Esophagus squamous epithelium (tissue), 5 donors: ENCODE results near the gene FIGN. TPM values are rescaled to one million over a fixed set of nuclear protein-coding genes. Genes with fewer than 3 reads are reported as not detected.

Experiments
- DNase-seq: peaks from one replicate; lab custom pipeline; 2025; lab: John Stamatoyannopoulos, UW
- H3K27ac ChIP-seq, 4 donors: fragments of 200-600 bp; sonication (generic); one replicate each; pipeline ENCODE4 v1.5.1; 2016 to 2019; ENCODE audit warnings: mild to moderate bottlenecking in 1 of 4
- H3K27me3 ChIP-seq, 4 donors: fragments of 200-600 bp; sonication (generic); 1 replicate in 3 of 4; 2 replicates in 1 of 4; pipeline versions ENCODE4 v1.5.1 to v1.6.0; 2017 to 2021; ENCODE audit warnings: antibody characterized with exemption in 1 of 4
- H3K36me3 ChIP-seq, 3 donors: fragments of 200-600 bp; sonication (generic); one replicate each; pipeline ENCODE4 v1.5.1; 2016 to 2019
- H3K4me1 ChIP-seq, 3 donors: fragments of 200-600 bp; sonication (generic); one replicate each; pipeline ENCODE4 v1.5.1; 2017 to 2019
- H3K4me3 ChIP-seq, 4 donors: fragments of 200-600 bp; sonication (generic); 1 replicate in 3 of 4; 2 replicates in 1 of 4; pipeline ENCODE4 v1.5.1; 2016 to 2019; ENCODE audit warnings: mild to moderate bottlenecking in 2 of 4, moderate library complexity in 1 of 4
- H3K9me3 ChIP-seq, 3 donors: fragments of 200-600 bp; sonication (generic); one replicate each; pipeline ENCODE4 v1.5.1; 2016 to 2019
- POLR2A ChIP-seq, 4 donors: fragments of 450-650 bp; IDR thresholded peaks; one replicate each; pipeline ENCODE4 v1.6.1; 2017; ENCODE audit warnings: antibody characterized with exemption in 4 of 4, mild to moderate bottlenecking in 4 of 4, moderate library complexity in 3 of 4
- WGBS, 2 donors: methylation state at CpG; one replicate each; pipeline ENCODE4 v1.1.5; 2018; 5-methylcytosine and 5-hydroxymethylcytosine counted together
- intact Hi-C: fragments of 100-400 bp; cut with DNase I; formaldehyde crosslinking; loops from one replicate; pipeline ENCODE4 v1.15.0; 2022
- total RNA-seq, 4 donors: library from RNA; depleted of rRNA; stranded (reverse); fragments of >200 nt; gene quantifications; one replicate each; pipeline ENCODE4 v1.1.0, GENCODE V29; 2016
- TF ChIP-seq, protein P1 (sequence below), 6 experiments: fragments of 450-650 bp in 4 of 6; fragments of 200-600 bp in 2 of 6; sonication (generic) in 2 of 6; IDR thresholded peaks; one replicate each; pipeline ENCODE4 v1.5.1; 2016 to 2019; ENCODE audit warnings: antibody characterized with exemption in 6 of 6, mild to moderate bottlenecking in 4 of 6, moderate library complexity in 4 of 6
- donor health status: DM: yes; HTN: yes; CAD: no.

Gene FIGN
- total RNA-seq, 4 donors from 2014 or later, result 0.38 to 2.1 (median 1.8) TPM

DNA sequence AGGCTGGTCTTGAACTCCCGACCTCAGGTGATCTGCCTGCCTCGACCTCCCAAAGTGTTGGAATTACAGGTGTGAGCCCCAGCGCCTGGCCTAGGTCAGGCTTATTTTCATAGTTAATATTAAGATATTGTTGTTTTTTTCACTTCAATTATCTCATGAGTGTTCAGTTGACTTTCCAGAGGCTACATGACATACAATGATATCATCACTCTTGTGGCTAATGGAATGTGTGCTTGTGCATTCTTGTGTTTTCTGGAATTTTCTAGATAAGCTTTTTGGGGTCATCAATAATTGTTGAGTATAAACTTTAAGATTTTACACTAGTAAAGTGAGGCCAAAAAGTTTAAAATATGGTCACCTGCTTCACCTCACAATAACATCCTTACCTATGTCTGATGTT is 180.9 kb downstream of the FIGN start:
- H3K4me3 ChIP-seq, result no peak overlapping the region
- no peaks in the 10 kb centered on the region for H3K4me1 ChIP-seq
- no peaks in the 10 kb centered on the region for H3K9me3 ChIP-seq
- H3K36me3 ChIP-seq, result no peaks in the 10 kb centered on the region
- 67 to 85% methylated on average over 3 of the region's 3 CpGs for WGBS, 2 donors
- no peak for TF ChIP-seq POLR2A (IDR thresholded peaks at IDR 0.05)
- TF ChIP-seq, protein P1, sequence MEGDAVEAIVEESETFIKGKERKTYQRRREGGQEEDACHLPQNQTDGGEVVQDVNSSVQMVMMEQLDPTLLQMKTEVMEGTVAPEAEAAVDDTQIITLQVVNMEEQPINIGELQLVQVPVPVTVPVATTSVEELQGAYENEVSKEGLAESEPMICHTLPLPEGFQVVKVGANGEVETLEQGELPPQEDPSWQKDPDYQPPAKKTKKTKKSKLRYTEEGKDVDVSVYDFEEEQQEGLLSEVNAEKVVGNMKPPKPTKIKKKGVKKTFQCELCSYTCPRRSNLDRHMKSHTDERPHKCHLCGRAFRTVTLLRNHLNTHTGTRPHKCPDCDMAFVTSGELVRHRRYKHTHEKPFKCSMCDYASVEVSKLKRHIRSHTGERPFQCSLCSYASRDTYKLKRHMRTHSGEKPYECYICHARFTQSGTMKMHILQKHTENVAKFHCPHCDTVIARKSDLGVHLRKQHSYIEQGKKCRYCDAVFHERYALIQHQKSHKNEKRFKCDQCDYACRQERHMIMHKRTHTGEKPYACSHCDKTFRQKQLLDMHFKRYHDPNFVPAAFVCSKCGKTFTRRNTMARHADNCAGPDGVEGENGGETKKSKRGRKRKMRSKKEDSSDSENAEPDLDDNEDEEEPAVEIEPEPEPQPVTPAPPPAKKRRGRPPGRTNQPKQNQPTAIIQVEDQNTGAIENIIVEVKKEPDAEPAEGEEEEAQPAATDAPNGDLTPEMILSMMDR (IDR thresholded peaks at IDR 0.05), result no peak
- no peaks in the 10 kb centered on the region for H3K27me3 ChIP-seq
- intact Hi-C loops, result no loop called here
- DNase-seq, result no peak
- no peak overlapping the region for H3K27ac ChIP-seq

DNA sequence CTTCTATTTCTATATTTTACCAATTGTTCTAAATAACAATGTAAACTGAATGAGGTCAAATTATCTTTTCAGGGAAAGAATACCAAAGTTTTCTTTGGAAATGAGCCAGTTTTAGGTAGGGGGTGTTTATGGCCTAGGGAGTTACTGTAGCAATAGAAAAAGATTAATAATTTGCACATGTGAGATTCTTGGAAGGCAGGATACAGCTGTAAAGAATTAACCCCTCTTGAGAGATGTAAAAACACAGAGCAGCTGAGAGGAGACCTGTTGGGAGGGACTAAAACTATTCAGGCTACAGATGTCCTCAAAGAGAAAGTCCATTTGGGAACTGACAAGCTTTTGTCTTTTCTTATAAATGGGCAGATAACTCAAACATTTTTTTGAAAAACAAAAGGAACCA is 182.2 kb downstream of the FIGN start:
- TF ChIP-seq POLR2A (IDR thresholded peaks at IDR 0.05), result no peak
- TF ChIP-seq, protein P1 (IDR thresholded peaks at IDR 0.05), result no peak
- no peaks in the 10 kb centered on the region for H3K36me3 ChIP-seq
- H3K4me3 ChIP-seq, result no peak overlapping the region
- intact Hi-C loops, result no loop called here
- H3K27ac ChIP-seq, result no peak overlapping the region
- H3K4me1 ChIP-seq, result no peaks in the 10 kb centered on the region
- DNase-seq, result no peak
- no peaks in the 10 kb centered on the region for H3K9me3 ChIP-seq
- no peaks in the 10 kb centered on the region for H3K27me3 ChIP-seq

DNA sequence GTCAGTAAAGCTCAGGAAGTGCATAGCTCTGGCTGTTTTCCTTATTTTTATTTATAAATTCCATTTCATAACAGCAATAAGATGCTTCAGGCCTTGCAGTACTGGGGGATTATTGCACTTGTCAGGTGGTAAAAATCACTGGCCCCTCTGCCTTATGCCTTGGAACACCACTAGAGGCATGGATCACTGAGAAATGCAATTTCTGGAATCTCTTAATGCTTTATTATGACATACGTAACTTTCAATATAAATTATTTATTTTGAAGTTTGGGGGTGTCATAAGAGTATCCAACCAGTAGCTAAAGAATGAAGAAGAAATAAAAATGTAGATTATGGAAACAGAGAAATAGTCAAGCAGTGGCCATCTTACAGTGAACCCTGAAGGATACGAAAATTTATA is 183.1 kb downstream of the FIGN start:
- DNase-seq, result no peak
- Histone ChIP-seq H3K27ac (no peak overlapping the region), H3K27me3 (no peaks in the 10 kb centered on the region), H3K4me3 (no peak overlapping the region), H3K9me3 (no peaks in the 10 kb centered on the region), H3K36me3 (no peaks in the 10 kb centered on the region), H3K4me1 (no peaks in the 10 kb centered on the region)
- TF ChIP-seq, protein P1 (IDR thresholded peaks at IDR 0.05), result no peak
- TF ChIP-seq POLR2A (IDR thresholded peaks at IDR 0.05), result no peak
- intact Hi-C loops, result no loop called here
- WGBS, 2 donors, result 82 to 91% methylated on average over 2 of the region's 2 CpGs

DNA sequence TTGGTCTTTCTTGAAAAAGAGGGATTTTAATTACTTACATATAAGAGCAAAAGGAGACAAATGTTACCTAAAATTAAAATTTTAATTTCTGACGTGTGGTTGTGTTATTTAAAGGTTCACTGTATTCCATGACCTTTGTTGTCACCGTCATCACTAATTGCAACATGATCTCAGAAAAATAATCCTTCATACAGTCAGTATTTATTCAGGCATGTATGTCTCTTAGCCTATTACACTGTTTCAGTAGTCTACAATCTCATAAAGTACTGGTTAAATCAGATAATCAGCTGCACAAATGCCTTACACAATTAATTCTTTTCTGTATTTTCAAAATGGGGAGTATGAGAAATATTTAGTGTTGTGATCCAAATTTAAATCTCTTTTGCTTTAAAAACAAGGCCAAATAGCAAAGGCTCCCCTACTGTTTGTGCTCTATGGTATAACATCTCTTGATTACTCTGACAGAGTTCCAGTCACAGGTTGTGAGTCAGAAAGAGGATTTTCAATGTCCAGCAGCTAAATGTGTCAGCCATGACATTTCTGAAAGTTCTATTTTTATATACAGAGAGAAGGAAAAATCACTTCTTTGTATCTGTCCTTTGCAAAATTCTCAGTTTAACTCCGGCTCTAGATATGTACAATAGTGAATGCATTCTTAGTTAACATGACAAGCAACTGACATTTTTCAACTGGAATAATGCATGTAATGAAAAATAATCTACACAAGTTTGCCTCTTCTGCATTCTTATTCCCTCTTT is 184.0 kb downstream of the FIGN start:
- Histone ChIP-seq H3K36me3 (no peaks in the 10 kb centered on the region), H3K27me3 (no peaks in the 10 kb centered on the region), H3K9me3 (no peaks in the 10 kb centered on the region), H3K4me1 (no peaks in the 10 kb centered on the region), H3K27ac (no peak overlapping the region), H3K4me3 (no peak overlapping the region)
- intact Hi-C loops, result no loop called here
- DNase-seq, result no peak
- 73 to 74% methylated on average over 3 of the region's 3 CpGs for WGBS, 2 donors
- TF ChIP-seq, protein P1 (IDR thresholded peaks at IDR 0.05), result no peak
- TF ChIP-seq POLR2A (IDR thresholded peaks at IDR 0.05), result no peak

DNA sequence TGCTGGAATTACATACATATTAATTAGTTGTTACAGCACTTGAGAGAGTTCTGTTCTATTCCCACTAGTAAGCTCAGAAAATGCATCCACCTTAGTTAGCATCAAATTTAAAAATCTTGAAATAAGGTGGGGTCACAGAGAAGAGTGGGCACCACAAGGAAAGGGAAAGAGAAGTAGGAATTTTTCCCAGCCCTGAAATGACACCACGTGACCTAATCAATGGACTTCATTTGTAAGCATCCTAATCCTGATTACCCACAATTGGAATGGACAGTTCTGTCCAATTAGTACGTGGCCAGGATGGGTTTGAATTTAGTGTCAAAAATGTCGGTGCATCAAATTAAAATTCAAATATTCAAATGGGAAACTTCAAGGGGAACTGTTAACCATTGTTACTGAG is 186.8 kb downstream of the FIGN start:
- Histone ChIP-seq H3K27me3 (no peaks in the 10 kb centered on the region), H3K4me1 (no peaks in the 10 kb centered on the region), H3K4me3 (no peak overlapping the region), H3K27ac (no peak overlapping the region), H3K9me3 (no peaks in the 10 kb centered on the region), H3K36me3 (no peaks in the 10 kb centered on the region)
- TF ChIP-seq POLR2A (IDR thresholded peaks at IDR 0.05), result no peak
- TF ChIP-seq, protein P1 (IDR thresholded peaks at IDR 0.05), result no peak
- WGBS, 2 donors, result 85 to 88% methylated on average over 3 of the region's 3 CpGs
- intact Hi-C loops, result no loop called here
- no peak for DNase-seq
